ENCODE measurements around the gene ETV1.

The ETV1 gene

DNA sequence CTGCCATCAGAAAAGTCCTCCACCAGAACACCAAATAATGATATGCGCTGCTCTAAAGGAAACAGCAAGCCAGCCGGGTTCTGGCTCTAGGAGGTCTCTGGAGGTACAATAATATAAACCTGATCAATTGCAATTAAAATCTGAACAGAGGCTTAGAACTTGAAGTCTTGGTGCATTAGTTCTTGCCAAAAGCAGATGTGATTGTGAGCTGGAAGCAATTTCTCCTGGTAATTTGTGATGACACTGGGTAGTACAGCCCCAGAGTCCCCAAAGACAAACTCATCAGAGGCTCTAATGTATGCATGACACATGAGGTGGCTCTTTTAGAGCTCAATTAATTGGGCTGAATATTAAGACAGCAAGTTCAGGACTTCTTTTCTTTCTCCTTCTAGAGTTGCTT, 3.3 kb downstream of the ETV1 start:
- DNase-seq (ENCODE audit: extremely low read depth, low read depth) = no peak
- no peak for TF ChIP-seq CTCF (IDR thresholded peaks at IDR 0.05; ENCODE audit: low read depth, low read length)

GRCh38 chr7:13984831-13985685, 4.4 kb downstream of the ETV1 start:
- DNase-seq (ENCODE audit: extremely low read depth, low read depth) = no peak
- no peak for TF ChIP-seq CTCF (IDR thresholded peaks at IDR 0.05; ENCODE audit: low read depth, low read length)

DNA sequence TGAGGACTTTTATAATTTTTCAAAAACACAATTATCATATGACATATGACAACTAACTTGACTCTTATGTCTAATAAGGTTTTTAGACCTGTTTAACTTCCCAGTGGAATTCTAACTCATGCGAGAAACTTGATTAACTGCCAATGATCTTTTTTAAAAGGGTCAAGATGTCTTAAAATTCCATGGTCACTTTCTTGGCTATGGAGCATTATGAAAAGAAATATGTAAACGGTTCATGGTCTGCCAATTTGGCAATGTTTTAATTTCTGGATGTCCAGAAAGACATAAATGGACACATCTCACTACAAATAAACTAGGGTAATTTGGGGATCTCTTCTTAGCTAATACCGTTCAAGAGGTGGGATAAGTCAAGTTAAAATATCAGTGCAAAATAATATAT, 5.4 kb downstream of the ETV1 start:
- DNase-seq (ENCODE audit: extremely low read depth, low read depth) = no peak
- TF ChIP-seq CTCF (IDR thresholded peaks at IDR 0.05; ENCODE audit: low read depth, low read length) = no peak

DNA sequence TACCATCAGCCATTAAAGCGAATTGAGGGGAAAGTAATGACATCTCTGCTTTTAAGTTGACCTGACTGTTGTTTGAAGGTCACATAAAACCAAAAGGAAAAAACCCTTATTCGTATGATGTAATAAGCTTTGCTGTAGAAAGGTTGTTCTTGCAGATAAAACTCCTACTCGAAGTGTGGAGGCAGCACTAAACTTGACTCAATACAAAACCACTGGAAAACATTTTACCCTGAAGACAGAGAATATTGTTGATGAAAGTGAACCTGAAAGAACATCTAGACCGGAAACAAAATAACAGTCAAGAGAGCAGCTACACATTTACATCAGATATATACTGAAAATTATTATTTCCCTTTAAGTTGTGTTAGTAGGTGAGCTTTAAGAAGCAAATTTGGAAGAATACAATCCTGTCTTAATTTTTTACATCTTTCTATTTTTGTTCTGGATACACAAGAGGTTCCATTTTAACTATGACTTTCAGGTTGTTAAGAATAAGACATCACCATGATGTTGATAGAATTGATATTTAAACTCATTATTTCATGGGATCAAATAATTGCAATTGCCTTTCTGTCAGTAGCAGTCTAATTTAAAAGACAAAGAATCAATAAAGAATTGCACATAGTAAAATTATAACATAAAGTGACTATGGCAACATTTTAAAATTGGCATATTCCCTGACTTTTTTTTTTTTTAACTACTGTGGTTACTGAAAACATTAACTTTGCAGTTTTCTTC, 6.4 kb downstream of the ETV1 start:
- no peak for TF ChIP-seq CTCF (IDR thresholded peaks at IDR 0.05; ENCODE audit: low read depth, low read length)
- DNase-seq (ENCODE audit: extremely low read depth, low read depth) = no peak

DNA sequence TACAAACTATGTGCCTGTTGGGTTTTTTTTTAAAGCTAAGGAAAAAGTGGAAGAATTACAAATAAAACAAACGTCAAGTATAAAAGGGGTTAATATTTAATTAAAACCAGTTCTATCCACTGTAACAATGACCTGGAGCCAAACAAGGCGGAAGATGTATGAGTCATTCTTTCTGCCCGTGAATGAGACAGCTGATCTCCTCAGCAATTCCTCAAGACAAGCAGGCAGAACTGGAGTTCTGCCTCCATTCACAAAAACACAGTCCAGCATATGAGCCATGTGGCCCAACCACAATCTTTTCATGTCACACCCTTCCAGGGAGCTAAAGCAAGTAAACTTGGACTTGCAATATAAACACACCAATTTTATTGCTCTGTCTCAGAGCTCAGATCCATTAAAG, 8.4 kb downstream of the ETV1 start:
- peak; percentile 95 for DNase-seq (ENCODE audit: extremely low read depth, low read depth)
- TF ChIP-seq CTCF (IDR thresholded peaks at IDR 0.05; ENCODE audit: low read depth, low read length) = no peak

DNA sequence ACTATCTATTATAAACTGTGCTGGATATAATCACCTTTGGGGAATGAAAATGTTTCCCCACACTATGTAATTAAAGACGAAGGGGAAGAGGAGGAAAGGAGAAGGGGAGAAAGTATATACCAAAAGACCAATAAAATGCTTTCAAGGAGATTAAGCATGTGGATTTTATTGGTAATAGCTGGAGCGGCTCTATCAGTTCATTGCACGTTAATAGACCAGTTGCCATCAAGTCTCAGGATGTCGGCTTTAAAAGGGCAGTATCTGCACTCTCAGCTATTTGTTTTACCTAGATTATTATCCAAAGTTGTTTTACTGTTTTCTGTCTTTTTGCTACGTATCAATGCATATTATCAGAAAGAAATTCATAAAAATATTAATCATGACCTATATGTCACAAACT, 9.0 kb downstream of the ETV1 start:
- DNase-seq (ENCODE audit: extremely low read depth, low read depth) = no peak
- TF ChIP-seq CTCF (IDR thresholded peaks at IDR 0.05; ENCODE audit: low read depth, low read length) = no peak
